Right atrium auricular region (tissue), 2 donors: ENCODE results near the gene PDXP. TPM values are rescaled to one million over a fixed set of nuclear protein-coding genes. Genes with fewer than 3 reads are reported as not detected.
A peak's percentile ranks its signal among the peaks of the same experiment; 100 is the strongest.

Experiments
- DNase-seq: peaks from one replicate; pipeline ENCODE4 v3.0.0-alpha.2; 2019; ENCODE audit warnings: low spot score
- H3K27ac ChIP-seq, 2 donors: fragments of 200-600 bp; sonication (generic); 1 replicate in 1 of 2; 2 replicates in 1 of 2; pipeline ENCODE4 v1.5.1; 2016 to 2019
- H3K27me3 ChIP-seq, 2 donors: fragments of 200-600 bp; sonication (generic); one replicate each; pipeline versions ENCODE4 v1.5.1 to v1.6.0; 2017 to 2019
- H3K36me3 ChIP-seq: fragments of 200-600 bp; sonication (generic); one replicate; pipeline ENCODE4 v1.5.1; 2016
- H3K4me1 ChIP-seq, 2 donors: fragments of 200-600 bp; sonication (generic); one replicate each; pipeline versions ENCODE4 v1.5.1 to v1.6.0; 2017 to 2019
- H3K4me3 ChIP-seq, 2 donors: fragments of 200-600 bp; sonication (generic); 1 replicate in 1 of 2; 2 replicates in 1 of 2; pipeline ENCODE4 v1.5.1; 2017 to 2019; ENCODE audit warnings: mild to moderate bottlenecking in 1 of 2, moderate library complexity in 1 of 2
- H3K9me3 ChIP-seq, 2 donors: fragments of 200-600 bp; sonication (generic); one replicate each; pipeline ENCODE4 v1.5.1; 2019
- total RNA-seq, 2 donors: library from RNA; depleted of rRNA; stranded (reverse); fragments of >200 nt; gene quantifications; one replicate each; pipeline ENCODE4 v1.1.0, GENCODE V29; 2016
- TF ChIP-seq, protein P1 (sequence below), 2 donors: fragments of 200-600 bp; sonication (generic); IDR thresholded peaks; one replicate each; pipeline ENCODE4 v1.5.1; 2019; ENCODE audit warnings: antibody characterized with exemption in 2 of 2

Gene PDXP
- total RNA-seq, 2 donors from 2014 or later = 15.7 to 32.0 TPM

DNA sequence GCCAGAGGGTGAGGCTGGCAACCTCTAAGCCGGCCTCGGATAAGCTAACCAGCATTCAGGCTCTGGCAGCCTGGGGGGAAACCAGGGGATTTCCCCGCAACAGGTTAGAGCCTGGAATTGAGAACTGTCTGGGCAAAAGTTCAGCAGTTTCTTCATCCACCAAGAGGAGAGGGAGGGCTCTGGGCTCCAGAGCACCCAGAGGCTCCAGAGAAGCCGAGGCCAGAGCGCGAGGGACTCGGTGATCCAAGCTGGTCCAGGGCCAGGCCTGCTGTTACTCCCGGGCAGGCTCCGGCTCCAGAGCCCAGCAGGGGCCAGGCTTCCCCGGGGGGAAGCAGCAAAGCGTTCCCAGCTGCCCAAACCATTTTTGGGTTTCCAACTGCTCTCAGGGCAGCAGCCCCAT is 32.4 kb upstream of the PDXP start:
- DNase-seq = peak; percentile 80
- Histone ChIP-seq H3K27ac (peak overlapping the region; percentile 50 to 57), H3K36me3 (peaks cover 22% of the 10 kb centered on the region), H3K9me3 (no peaks in the 10 kb centered on the region), H3K27me3 (no peaks in the 10 kb centered on the region), H3K4me1 (peaks cover 0 to 31% of the 10 kb centered on the region in 2 donors), H3K4me3 (no peak overlapping the region)
- TF ChIP-seq, protein P1, sequence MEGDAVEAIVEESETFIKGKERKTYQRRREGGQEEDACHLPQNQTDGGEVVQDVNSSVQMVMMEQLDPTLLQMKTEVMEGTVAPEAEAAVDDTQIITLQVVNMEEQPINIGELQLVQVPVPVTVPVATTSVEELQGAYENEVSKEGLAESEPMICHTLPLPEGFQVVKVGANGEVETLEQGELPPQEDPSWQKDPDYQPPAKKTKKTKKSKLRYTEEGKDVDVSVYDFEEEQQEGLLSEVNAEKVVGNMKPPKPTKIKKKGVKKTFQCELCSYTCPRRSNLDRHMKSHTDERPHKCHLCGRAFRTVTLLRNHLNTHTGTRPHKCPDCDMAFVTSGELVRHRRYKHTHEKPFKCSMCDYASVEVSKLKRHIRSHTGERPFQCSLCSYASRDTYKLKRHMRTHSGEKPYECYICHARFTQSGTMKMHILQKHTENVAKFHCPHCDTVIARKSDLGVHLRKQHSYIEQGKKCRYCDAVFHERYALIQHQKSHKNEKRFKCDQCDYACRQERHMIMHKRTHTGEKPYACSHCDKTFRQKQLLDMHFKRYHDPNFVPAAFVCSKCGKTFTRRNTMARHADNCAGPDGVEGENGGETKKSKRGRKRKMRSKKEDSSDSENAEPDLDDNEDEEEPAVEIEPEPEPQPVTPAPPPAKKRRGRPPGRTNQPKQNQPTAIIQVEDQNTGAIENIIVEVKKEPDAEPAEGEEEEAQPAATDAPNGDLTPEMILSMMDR (IDR thresholded peaks at IDR 0.05) = no peak

DNA sequence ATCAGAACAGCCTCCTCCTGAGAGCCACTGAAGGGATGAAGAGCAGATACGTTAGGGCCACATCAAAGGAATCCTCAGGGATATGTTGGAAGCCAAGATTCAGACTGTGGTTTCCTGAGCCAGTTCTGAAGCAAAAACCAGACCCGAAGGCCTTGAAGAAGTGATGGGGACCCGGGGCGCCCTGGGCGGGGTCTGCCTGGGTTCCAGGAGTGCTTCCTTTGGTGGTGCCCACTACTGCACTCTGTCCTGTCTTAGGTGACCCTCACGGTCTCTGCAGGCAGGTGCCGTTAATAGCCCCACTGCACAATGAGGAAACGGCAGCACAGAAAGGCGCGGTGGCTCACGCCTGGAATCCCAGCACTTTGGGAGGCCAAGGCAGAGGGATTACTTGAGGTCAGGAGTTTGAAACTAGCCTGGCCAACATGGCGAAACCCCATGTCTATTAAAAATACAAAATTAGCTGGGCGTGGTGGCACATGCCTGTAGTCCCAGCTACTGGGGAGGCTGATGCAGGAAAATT is 31.9 kb upstream of the PDXP start:
- TF ChIP-seq, protein P1 (IDR thresholded peaks at IDR 0.05) = no peak
- no peaks in the 10 kb centered on the region for H3K27me3 ChIP-seq
- no peak for DNase-seq
- peaks cover 17% of the 10 kb centered on the region for H3K36me3 ChIP-seq
- H3K27ac ChIP-seq = peak overlapping the region; percentile 50 to 57
- no peak overlapping the region for H3K4me3 ChIP-seq
- no peaks in the 10 kb centered on the region for H3K9me3 ChIP-seq
- H3K4me1 ChIP-seq = peaks cover 0 to 31% of the 10 kb centered on the region in 2 donors

DNA sequence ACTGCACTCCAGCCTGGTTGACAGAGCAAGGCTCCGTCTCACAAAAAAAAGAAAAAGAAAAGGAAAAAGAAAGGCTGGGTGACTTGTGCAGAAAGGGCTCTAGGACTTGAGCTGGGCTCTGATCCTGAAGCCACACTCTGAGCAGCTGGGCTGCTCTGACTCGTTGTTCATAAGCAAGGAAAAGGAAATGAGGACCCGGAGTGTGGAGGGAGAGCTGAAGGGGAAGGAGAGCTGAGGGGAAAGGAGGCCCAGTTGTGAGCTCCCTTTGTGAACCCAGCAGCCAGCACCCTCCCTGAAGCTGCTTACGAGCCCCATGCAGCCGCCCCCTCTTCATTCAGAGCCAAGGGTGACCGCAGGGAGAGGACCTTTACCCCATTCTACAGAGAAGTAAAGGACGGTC is 31.4 kb upstream of the PDXP start:
- peaks cover 0 to 31% of the 10 kb centered on the region in 2 donors for H3K4me1 ChIP-seq
- no peak overlapping the region for H3K4me3 ChIP-seq
- peaks cover 17% of the 10 kb centered on the region for H3K36me3 ChIP-seq
- TF ChIP-seq, protein P1 (IDR thresholded peaks at IDR 0.05) = no peak
- H3K27me3 ChIP-seq = no peaks in the 10 kb centered on the region
- no peaks in the 10 kb centered on the region for H3K9me3 ChIP-seq
- peak overlapping the region; percentile 9 to 57 for H3K27ac ChIP-seq
- no peak for DNase-seq

DNA sequence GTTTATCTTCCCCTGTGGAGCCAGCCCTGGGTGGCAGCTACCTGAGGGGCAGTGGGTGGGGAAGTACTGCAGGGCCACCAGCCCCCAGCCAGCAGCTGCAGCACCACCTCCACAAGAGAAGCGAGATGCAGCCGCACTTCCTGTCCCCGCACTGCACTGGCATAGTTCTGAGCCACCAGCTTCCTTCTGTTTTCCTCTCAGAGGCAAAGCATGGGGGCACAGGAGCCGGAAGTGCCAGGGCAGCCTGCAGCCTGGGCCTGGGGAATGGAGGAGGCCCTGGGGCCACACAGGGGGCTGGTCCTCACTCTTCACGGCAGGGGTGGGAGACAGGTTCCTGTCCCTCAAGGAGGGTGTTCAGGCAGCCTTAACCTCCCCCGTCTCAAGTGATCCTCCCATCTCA is 31.0 kb upstream of the PDXP start:
- Histone ChIP-seq H3K27me3 (no peaks in the 10 kb centered on the region), H3K4me1 (peaks cover 0 to 31% of the 10 kb centered on the region in 2 donors), H3K9me3 (no peaks in the 10 kb centered on the region), H3K4me3 (no peak overlapping the region), H3K27ac (peak overlapping the region; percentile 9 to 57), H3K36me3 (peaks cover 14% of the 10 kb centered on the region)
- DNase-seq = no peak
- TF ChIP-seq, protein P1 (IDR thresholded peaks at IDR 0.05) = no peak

DNA sequence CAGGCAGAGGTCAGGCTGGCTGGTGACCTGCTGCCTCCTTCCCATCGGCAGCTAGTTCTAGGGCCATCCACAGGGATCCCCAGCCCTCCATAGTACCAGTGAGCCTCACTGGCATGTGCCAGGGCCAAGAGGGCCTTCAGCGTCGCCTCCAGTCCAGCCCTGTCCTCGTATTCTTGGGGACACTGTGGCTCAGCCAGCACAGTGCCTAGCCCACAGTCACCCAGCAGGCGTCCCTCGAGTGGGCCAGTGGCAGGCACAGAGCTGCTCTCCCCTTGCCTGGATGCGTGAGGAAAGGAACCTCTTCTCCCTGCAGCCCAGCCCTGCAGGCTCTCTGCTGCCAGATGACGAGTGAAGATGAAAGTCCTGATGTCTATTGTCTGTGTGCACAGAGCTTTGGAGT is 29.7 kb upstream of the PDXP start:
- Histone ChIP-seq H3K36me3 (peaks cover 6% of the 10 kb centered on the region), H3K27ac (no peak overlapping the region), H3K4me3 (no peak overlapping the region), H3K27me3 (no peaks in the 10 kb centered on the region), H3K4me1 (peaks cover 5 to 39% of the 10 kb centered on the region in 2 donors), H3K9me3 (no peaks in the 10 kb centered on the region)
- DNase-seq = no peak
- TF ChIP-seq, protein P1 (IDR thresholded peaks at IDR 0.05) = no peak

DNA sequence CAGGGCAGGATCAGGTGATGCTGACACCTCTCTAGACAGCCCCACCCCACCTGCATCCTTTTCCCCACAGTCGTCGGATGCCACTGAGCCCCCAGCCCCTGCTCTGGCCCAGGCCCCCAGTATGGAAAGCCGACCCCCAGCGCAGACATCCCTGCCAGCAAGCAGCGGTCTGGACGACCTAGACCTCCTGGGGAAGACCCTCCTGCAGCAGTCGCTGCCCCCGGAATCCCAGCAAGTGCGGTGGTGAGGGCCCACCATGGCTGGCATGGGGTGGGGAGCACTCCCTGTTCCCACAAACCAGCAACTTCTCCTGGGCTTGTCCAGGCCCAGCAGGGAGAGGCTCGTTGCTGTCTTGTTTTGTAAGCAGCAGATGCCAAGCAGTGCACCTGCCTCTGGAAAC is 28.6 kb upstream of the PDXP start:
- no peaks in the 10 kb centered on the region for H3K27me3 ChIP-seq
- no peaks in the 10 kb centered on the region for H3K9me3 ChIP-seq
- DNase-seq = no peak
- H3K4me1 ChIP-seq = peaks cover 5 to 47% of the 10 kb centered on the region in 2 donors
- TF ChIP-seq, protein P1 (IDR thresholded peaks at IDR 0.05) = no peak
- no peak overlapping the region for H3K4me3 ChIP-seq
- H3K36me3 ChIP-seq = peaks cover 6% of the 10 kb centered on the region
- no peak overlapping the region for H3K27ac ChIP-seq
